ENCODE measurements around the gene CSNK1E.

The CSNK1E gene

GRCh38 chr22:38327805-38328204 is 10.6 kb upstream of the CSNK1E start:
- DNase-seq: no peak

GRCh38 chr22:38327396-38327795 is 10.2 kb upstream of the CSNK1E start:
- no peak for DNase-seq

- DNase-seq: no peak
These were observed 8.4 kb upstream of the CSNK1E start for GRCh38 chr22:38325587-38325986.

GRCh38 chr22:38320605-38321402 is 3.6 kb upstream of the CSNK1E start:
- no peak for DNase-seq

- no peak for DNase-seq
These were observed 1.9 kb upstream of the CSNK1E start for GRCh38 chr22:38318792-38319773.

GRCh38 chr22:38317995-38318715 is 922 bp upstream of the CSNK1E start:
- DNase-seq: no peak

- DNase-seq: peak; percentile 54
These were observed 690 bp downstream of the CSNK1E start for GRCh38 chr22:38316364-38317121.

GRCh38 chr22:38315823-38316363 is 1.3 kb downstream of the CSNK1E start:
- no peak for DNase-seq

GRCh38 chr22:38314933-38315822 is 2.1 kb downstream of the CSNK1E start:
- DNase-seq: peak; percentile 6

GRCh38 chr22:38314051-38314932 is 2.9 kb downstream of the CSNK1E start:
- no peak for DNase-seq

GRCh38 chr22:38313384-38313955 is 3.8 kb downstream of the CSNK1E start:
- peak; percentile 45 for DNase-seq

- DNase-seq: no peak
These were observed 4.9 kb downstream of the CSNK1E start for GRCh38 chr22:38312261-38312800.

GRCh38 chr22:38311323-38311620 is 6.0 kb downstream of the CSNK1E start:
- peak; percentile 15 for DNase-seq

GRCh38 chr22:38310518-38311322 is 6.5 kb downstream of the CSNK1E start:
- no peak for DNase-seq

- DNase-seq: no peak
These were observed 7.4 kb downstream of the CSNK1E start for GRCh38 chr22:38309614-38310517.

- no peak for DNase-seq
These were observed 8.3 kb downstream of the CSNK1E start for GRCh38 chr22:38308791-38309498.

Measured in activated CD4-positive, alpha-beta T cell treated with anti-CD3 and anti-CD28 coated beads, Interleukin-10, Interleukin-2, amounts not matched to agents 100 ng/mL and 50 ng/mL, durations not matched to agents 16 hours and 8 hours (primary cell).